NB4 (cell line): Measurements from ENCODE around the gene PPP2R2D.

ENCODE experiments used
- MAX ChIP-seq: IDR thresholded peaks from 2 replicates; pipeline ENCODE4 v1.6.1; 2011; ENCODE audit warnings: low read depth, low read length
- MYC ChIP-seq: IDR thresholded peaks from 2 replicates; pipeline ENCODE4 v1.6.1; 2011; ENCODE audit warnings: low read depth, low read length
- POLR2A ChIP-seq: IDR thresholded peaks from 2 replicates; pipeline ENCODE4 v1.6.1; 2011; ENCODE audit warnings: mild to moderate bottlenecking; ENCODE audit not compliant: insufficient read length; ENCODE audit errors: extremely low read depth
- TF ChIP-seq, protein P1 (sequence below): IDR thresholded peaks from one replicate; pipeline ENCODE4 v1.5.1; 2012; ENCODE audit warnings: low read depth, low read length

GRCh38 chr10:131899116-131899690 lies 1.6 kb upstream of the PPP2R2D start:
- TF ChIP-seq, protein P1, sequence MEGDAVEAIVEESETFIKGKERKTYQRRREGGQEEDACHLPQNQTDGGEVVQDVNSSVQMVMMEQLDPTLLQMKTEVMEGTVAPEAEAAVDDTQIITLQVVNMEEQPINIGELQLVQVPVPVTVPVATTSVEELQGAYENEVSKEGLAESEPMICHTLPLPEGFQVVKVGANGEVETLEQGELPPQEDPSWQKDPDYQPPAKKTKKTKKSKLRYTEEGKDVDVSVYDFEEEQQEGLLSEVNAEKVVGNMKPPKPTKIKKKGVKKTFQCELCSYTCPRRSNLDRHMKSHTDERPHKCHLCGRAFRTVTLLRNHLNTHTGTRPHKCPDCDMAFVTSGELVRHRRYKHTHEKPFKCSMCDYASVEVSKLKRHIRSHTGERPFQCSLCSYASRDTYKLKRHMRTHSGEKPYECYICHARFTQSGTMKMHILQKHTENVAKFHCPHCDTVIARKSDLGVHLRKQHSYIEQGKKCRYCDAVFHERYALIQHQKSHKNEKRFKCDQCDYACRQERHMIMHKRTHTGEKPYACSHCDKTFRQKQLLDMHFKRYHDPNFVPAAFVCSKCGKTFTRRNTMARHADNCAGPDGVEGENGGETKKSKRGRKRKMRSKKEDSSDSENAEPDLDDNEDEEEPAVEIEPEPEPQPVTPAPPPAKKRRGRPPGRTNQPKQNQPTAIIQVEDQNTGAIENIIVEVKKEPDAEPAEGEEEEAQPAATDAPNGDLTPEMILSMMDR: no peak
- TF ChIP-seq POLR2A: no peak
- no peak for TF ChIP-seq MYC
- no peak for TF ChIP-seq MAX
